GM19023 (cell line): ENCODE data around the gene OR4D6.
"Not testable (repeated sequence)": the region's sequence is repeated elsewhere in the genome, so short reads cannot be mapped to it uniquely, and the experiment has no call there.

Source experiments
- ATAC-seq: cut with Tn5 transposase; IDR thresholded peaks from one replicate; pipeline ENCODE4 v1.9.1; 2021; ENCODE audit warnings: mild to moderate bottlenecking, moderate library complexity; ENCODE audit not compliant: unreplicated experiment

Gene OR4D6

DNA sequence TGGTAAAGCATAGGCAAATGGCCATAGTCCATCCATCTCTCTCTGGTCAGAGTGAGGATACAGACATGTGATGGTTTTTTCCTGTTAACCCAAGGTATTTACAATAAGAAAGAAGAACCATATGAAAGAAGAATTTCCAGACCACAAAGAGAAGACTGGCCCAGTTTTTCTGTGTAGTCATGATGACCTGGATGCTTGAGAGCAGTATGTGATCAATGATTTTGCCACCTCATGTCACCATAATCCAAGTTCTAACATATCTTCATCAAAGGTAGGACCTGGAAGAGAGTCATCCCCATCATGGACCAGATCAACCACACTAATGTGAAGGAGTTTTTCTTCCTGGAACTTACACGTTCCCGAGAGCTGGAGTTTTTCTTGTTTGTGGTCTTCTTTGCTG is at the start of gene OR4D6:
Gene OR4D6, plus strand, starts transcription at position 301 of the 400 bp plus-strand sequence. Its CDS starts 0 bp downstream, at position 301.
- ATAC-seq = no peak

DNA sequence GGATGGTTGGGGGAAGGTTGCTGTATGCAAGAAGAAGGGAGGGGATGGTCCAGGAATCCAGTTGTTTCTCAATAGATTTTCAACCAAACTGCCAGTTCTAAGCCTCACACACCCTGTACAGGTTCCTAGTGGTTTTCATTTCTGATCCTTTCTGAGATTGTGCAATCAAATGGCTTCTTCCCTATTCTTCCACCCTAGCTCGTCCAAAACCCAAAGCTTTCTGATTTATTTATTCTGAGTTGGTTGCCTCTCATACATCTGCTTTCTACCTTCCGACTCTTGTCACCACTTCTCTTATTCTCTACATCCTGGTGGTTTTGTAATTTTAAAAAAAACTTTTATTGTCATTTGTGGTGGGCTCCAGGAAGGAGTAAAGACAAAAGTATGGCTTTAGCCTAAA is 43.1 kb upstream of the OR4D6 start:
- no peak for ATAC-seq

DNA sequence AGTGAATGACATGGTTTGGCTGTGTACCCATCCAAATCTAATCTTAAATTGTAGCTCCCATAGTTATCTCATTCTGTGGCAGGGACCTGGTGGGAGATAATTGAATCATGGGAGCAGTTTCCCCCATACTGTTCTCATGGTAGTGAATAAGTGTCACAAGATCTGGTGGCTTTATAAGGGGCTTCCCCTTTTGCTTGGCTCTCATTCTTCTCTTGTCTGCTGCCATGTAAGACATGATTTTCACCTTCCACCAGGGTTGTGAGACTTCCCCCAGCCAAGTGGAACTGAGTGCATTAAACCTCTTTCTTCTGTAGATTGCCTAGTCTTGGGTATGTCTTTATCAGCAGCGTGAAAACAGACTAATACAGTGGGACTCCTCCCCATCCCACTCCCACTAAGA is 41.6 kb upstream of the OR4D6 start:
- ATAC-seq = no peak

DNA sequence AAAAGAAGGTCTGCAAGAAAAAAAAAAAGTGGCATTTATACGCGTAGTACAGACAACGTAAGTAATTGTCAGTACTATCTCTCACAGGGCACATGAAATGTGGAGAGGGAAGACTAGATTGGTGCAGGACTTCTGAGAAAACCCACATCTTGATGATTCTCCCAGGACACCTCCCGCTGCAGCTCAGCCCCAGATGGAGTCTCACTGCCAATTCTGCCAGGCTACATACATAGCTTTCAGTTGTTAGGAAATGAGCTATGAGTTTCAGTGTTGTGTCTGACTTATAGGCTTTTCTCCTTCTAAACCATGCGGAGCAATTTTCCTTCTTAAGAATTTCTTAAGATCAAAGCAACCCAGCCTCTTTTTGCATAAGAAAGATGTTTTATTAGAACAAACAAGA is 40.1 kb upstream of the OR4D6 start:
- no peak for ATAC-seq

DNA sequence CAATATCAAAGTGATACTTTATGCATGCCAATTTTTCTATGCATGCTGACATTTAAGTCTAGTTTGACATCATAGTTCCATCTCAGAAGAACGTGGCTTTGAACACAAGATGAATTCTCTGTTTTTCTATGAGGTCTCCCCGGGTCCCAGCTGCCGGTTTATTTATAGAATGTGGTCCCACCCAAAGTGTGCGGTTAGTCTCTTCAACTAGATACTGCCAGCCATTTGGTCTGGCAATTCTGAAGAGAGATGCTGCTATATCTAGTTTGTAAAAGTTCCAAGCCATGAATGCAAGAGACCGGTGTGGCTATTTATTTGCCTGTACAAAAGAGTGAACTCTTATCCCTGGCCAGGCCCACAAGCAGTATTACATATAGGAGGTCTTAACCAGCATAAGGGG is 39.7 kb upstream of the OR4D6 start:
- no peak for ATAC-seq

DNA sequence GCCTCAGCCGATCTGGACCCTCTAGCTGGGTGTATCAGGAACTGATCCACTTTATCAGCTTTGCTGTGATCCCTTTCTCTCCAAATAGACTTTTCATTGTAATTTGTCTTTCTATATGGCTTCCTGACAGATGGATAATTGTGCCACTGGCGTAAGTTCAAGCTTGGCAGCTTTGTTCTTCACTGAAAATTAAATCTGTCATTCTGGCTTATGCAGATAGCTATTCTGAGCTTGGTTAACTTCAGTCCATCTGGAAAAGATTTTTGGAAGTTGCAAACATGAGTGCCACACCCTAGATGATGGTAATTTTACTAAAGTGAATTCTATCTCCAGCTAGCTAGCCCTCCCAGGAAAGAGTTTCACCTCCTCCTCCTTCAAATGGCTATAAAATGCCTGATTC is 38.6 kb upstream of the OR4D6 start:
- ATAC-seq = no peak

DNA sequence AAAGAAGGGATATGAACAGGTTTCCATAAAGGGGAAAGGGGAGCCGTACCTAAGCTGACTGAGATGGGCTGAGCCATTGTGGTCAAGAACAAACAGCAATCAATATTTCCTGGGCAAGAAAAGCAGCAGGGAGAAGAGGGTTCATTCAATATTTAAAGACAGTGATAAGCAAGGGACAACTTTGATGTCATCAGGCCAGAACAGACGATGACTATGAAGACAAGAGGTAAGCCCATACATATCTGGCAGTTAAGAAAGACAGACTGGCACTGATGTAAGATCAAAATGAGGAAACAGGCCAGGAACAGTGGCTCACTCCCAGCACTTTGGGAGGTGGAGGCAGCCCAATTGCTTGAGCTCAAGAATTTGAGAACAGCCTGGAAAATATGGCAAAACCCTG is 32.9 kb upstream of the OR4D6 start:
- ATAC-seq = no peak

DNA sequence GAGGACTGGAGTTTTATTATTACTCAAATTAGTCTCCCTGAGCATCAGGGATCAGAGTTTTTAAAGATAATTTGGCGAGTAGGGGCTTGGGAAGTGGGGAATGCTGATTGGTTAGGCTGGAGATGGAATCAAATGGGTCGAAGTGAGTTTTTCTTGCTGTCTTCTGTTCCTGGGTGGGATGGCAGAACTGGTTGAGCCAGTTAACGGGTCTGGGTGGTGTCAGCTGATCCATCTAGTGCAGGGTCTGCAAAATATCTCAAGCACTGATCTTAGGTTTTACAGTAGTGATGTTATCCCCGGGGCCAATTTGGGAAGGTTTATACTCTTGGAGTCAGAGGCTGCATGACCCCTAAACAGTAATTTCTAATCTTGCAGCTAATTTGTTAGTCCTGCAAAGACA is 31.6 kb upstream of the OR4D6 start:
- ATAC-seq = no peak

DNA sequence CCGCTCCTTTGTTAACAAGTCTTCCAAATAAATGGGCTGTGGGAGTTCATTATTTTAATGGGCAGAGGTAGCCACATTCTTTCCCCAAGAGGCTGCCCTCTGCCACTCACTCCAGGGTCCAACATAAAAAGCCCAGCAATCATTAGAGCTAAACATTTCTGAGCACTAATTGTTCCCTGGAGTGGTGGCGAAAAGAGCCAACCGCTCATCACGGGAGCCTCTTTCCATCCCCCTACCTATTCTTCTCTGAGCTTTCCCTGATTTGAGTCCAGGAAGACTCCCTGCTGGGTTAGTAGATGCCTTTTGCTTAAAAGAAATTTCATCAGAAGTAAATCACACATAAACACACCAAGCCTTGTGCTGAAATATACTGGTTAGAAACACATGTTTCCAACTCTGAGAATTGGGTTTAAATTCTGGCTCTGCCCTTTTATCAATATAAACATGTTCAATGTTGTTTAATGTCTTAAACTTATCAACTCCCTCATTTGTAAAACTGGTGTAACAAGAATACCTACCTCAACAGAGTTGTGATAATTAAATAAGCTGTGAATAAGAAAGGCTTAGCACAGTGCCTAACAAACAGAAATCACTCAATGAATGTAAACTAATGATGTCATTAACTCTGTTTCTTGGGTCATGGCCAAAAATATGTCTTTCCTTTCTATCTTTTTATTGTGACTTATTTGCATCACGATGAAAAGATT is 30.2 kb upstream of the OR4D6 start, which contains the start of gene OR5A2:
Gene OR5A2, minus strand, starts transcription at position 53 of the 707 bp plus-strand sequence. CDS start 3,460 bp downstream, outside the sequence.
- ATAC-seq = no peak

DNA sequence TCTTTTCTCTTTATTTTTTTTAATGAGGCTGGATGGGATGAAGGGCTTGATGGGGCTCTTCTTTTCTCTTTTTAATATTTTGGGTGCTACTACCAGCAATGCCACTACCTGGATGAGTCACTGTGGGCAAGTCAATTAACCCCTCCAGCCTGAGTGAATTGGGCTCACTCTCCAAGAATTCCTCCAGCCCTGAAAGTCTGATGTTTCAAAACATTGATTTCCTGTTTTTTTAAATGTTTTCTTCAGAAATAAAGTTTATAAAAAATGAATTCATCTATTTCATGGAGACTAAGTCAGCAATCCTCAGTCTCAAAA is 29.7 kb upstream of the OR4D6 start:
- no peak for ATAC-seq

DNA sequence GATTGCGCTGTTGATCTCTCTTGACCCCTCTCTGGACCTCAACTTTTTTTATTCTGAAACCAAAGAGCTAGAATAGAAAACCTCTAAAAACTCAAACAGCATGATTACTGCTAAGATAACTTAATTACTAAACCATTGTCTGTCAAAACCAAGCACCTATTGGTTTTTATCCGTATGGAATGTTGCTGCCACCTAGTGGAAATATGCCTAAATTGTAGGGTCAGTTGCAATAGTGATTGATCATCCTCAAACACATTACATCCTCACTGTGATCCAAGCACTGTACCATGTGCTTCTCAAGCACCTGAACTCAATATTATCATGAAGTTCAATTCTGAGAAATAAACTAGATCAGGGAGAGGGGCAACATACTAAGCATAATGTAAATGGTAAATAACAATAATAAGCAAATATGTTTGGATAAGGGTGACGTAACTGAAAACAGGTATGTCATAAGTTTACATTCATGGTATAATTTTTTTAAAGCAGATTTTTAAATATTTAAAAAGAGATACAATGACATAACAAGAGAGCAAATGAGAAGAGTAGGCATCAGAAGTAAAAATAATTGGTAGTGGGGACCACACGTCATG is 26.7 kb upstream of the OR4D6 start:
- ATAC-seq = peak; percentile 73

DNA sequence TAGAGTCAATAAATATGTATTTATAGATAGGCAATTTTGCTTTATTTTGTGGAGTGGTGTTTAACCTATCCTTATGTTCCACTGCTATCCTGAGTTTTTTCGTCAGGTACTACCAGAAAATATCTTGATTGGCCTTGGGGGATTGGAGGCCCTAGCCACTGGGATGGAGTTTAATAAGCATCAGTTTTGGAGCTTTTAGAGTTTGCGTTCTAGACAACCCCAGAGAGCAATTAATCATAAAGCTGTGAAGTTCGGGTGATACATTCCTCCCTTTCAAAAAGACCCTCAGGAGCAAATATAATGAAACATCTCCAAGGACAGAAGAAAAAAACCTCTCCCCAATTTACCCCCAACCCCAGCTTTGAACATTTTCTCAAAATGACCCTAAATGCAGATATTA is 20.6 kb upstream of the OR4D6 start, which contains the start of gene OR5A1:
Gene OR5A1, plus strand, starts transcription at position 301 of the 400 bp plus-strand sequence. CDS start 6,700 bp downstream, outside the sequence.
- ATAC-seq = no peak

DNA sequence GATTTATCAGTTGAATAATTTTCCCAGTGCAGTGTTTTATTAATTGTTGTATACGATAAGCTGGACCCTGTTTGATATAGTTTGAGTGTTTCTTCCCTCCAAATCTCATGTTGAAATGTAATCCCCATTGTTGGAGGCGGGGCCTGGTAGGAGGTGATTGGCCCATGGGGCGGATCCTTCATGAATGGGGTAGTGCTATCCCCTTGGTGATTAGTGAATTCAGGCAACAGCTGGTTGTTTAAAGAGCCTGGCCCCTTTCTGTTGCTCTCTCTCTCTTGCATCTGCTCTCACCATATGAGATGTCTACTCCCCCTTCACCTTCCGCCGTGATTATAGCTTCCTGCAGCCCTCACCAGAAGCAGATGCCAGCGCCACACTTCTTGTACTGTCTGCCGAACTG is 19.0 kb upstream of the OR4D6 start:
- ATAC-seq = no peak

DNA sequence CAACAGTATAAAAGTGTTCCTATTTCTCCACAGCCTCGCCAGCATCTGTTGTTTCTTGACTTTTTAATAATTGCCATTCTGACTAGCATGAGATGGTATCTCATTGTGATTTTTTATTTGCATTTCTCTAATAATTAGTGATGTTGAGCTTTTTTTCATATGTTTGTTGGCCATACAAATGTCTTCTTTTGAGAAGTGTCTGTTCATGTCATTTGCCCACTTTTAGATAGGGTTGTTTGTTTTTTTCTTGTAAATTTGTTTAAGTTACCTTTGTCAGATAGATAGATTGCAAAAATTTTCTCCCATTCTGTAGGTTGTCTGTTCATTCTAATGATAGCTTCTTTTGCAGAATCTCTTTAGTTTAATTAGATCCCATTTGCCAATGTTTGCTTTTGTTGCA is 11.1 kb upstream of the OR4D6 start:
- ATAC-seq = not testable (repeated sequence)

DNA sequence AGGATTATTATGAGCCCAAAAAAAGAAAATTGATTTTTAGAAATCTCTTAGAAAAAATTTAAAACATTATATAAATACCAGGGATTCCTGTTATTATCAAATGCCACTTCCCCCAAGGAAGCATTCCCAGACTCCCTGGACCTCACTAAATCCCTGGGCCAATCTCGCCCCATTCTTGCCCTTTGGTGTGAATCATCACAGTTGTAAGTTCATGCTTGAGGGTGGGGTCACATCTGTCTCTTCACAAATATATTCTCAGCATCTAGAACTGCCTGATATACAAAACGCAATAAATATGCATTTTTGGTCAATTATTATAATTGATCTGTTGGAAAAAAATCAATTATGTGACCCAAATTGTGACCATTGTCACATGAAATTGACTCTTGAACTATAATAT is 8.3 kb upstream of the OR4D6 start:
- no peak for ATAC-seq

DNA sequence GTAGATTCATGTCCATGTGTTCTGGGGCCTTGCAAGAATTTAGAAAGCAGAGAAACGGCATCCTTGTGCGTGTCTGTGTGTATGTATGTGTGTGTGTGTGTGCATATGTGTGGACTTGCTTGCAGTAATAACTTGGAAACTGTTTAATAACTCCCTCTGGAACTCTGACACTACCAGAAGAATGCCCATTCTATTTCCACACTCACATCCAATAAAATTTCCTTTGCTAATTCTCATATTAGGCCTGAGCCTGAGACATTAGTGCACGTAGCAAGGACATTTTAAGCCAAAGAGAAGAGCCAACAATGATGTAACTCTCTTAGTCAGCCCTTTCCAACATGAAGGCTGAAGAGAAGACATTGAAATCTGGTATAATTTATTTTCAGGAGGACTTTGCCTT is 3.2 kb downstream of the OR4D6 start:
- ATAC-seq = no peak

DNA sequence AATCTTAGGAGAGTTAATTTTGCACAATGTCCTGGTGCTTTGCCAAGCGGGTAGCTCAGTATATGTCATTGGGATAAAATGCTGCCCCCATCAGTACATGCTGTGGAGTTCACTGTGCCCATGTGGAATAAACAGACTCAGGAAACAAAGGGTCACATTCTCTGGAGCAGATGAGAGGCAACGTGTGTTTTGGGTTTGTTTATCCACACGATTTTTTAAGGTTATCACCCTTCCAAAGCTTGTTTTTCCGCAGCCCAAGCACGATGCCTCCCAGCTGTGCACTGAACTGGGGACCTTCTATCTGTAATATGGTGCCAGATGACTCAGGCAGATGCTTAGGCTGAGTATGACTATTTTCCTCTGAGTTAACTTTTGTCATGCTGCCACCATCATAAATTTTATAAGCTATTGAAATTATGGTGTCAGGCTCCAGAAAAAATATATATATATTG is 6.5 kb downstream of the OR4D6 start:
- no peak for ATAC-seq

DNA sequence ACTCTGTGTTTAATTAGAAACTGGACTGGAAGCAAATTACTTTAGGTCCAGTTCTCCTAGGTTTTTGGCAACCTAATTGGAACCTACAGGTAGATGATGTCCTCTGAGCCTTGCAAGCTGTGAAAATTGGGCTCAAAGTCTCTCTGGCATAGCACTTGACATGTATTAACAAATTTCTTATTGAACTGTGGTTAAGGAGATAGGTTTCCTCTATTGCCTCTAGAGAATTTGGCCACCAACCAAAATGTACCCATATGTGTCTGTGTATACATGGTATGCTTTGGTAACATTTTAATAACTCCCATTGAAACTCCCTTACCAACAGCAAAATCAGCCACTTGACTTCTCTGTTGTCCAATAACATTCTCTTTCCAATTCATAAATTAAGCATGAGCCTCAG is 16.3 kb downstream of the OR4D6 start, which contains the start of gene OR4D10:
Gene OR4D10, plus strand, starts transcription at position 301 of the 400 bp plus-strand sequence. CDS start 4,115 bp downstream, outside the sequence.
- no peak for ATAC-seq

DNA sequence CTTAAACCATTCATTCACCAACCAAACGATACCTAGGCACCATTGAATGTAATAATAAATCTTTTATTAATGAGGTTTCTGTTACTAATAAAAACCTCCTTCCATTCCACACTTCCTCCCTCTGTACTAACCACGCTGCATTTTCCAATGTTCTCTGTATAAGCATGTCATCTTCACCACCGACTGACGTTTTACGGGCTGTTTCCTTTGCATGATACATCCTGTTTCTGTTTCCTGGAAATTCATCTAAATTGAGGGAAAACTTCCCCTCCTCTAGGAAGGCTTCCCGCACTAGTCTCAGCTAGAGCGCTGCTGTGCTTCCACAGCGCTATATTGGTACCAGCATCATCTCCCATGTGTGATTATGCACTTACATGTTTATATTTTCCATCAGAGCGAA is 18.4 kb downstream of the OR4D6 start:
- no peak for ATAC-seq

DNA sequence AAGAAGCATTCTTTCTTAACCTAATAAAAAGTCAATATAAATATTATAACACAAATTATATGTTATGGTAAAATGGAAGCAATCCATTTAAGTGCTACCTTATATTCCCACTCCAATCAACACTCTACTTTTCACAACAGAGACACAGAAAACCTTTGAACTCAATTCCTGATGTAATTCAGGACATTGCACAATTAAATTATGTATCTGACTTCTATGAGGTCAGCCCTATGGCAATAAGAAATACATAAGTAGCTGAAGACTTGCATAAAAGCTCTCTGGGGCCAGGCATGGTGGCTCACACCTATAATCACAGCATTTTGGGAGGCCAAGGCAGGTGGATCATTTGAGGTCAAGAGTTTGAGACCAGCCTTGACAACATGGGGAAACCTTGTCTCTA is 23.1 kb downstream of the OR4D6 start:
- ATAC-seq = no peak

DNA sequence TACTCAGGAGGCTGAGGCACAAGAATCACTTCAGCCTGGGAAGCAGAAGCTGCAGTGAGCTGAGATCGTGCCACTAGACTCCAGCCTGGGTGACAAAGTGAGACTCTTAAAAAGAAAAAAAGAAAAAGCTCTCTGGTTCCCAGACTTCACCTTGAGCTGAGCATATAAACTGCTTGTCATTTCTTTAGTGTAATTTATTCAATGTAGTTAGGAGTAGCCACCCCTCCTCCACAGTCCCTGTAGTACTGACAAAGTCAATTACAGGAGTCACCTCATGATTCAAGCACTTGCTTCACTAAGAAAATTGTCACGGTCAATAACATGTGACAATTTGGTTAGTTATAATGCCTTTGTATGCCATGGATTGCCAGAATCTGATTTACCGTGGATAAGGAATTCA is 23.6 kb downstream of the OR4D6 start:
- ATAC-seq = no peak

DNA sequence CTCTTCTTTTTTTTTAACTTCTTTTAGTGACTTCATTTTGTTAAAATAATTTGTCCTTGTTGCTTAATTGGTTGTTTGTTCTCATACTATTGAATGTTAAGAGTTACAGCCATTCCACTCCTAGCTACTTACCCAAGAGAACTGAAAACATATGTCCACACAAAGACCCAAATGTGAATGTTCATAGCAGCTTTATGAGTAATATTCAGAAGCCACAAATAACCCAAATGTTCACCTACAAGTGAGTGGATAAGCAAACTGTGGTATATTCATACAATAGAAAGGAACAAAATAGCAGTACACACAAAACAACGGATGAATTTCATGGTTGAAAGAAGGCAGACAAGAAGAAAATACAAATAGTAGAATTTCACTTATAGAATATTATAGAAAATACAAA is 45.2 kb downstream of the OR4D6 start:
- no peak for ATAC-seq

DNA sequence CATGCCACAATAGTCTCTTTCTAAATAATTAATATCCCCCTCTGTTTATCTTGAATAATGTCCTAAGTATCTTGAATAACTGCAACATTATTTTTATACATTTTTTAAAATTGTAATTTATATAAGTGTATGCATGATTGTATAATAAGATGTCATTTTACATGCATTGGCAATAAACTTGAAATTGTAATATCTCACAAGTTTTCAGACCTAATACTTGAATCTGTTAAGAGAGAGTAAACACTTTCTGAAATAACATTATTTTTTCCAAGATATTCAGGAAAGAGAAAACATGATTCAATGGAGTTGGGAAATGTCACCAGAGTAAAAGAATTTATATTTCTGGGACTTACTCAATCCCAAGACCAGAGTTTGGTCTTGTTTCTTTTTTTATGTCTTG is 46.5 kb downstream of the OR4D6 start, which contains the start of gene OR4D11:
Gene OR4D11, plus strand, starts transcription at position 301 of the 400 bp plus-strand sequence. Its CDS starts 0 bp downstream, at position 301.
- ATAC-seq = no peak
